Left forelimb (tissue), 1 donor: ENCODE measurements around the gene COLEC12.

Experiments
- DNase-seq: peaks from one replicate; pipeline ENCODE4 v3.0.0-alpha.2; 2018; ENCODE audit warnings: low spot score

The COLEC12 gene

GRCh38 chr18:389658-390357, 110.7 kb downstream of the COLEC12 start:
- no peak for DNase-seq

- no peak for DNase-seq
Observed at GRCh38 chr18:388200-388599, 112.3 kb downstream of the COLEC12 start.

DNA sequence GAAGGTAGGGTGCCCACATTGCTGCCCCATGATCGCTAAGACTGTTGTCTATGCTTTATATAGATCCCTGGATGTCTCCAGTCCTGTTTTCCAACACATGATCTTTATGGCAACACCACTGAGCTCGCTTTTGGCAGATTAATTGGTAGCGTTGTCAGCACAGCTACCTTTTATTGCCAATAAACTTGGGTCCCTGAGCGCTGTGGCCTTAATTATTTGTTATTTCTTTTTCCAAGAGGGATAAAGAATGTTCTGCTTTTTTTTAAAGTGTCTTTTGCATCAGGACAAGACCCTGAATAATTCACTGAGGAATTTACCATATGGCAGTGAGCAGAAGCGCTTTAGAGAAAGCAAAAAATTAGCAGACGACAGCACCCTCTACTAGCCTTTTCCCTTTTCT, 113.5 kb downstream of the COLEC12 start:
- DNase-seq: no peak

- no peak for DNase-seq
Observed at GRCh38 chr18:384897-385296, 115.6 kb downstream of the COLEC12 start.

DNA sequence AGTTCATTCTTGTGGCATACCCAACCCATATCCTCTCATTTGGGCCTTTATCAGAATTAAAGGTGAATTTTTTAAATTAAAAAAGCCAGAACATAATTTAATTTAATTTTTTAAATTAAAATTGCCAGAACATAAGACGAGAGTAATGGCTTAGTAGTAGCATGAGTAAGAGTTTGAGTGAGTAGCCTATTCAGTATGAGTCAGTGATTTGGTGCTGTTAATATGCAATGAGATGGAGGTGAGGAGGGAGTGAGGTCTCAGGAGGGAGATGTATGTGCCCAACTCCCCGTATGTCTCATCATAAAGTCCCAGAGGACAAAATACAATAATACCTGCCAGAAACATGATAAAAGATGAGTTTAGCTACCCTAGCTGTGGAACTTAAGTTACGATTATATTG, 117.4 kb downstream of the COLEC12 start:
- no peak for DNase-seq

- no peak for DNase-seq
Observed at GRCh38 chr18:382423-382984, 118.0 kb downstream of the COLEC12 start.

DNA sequence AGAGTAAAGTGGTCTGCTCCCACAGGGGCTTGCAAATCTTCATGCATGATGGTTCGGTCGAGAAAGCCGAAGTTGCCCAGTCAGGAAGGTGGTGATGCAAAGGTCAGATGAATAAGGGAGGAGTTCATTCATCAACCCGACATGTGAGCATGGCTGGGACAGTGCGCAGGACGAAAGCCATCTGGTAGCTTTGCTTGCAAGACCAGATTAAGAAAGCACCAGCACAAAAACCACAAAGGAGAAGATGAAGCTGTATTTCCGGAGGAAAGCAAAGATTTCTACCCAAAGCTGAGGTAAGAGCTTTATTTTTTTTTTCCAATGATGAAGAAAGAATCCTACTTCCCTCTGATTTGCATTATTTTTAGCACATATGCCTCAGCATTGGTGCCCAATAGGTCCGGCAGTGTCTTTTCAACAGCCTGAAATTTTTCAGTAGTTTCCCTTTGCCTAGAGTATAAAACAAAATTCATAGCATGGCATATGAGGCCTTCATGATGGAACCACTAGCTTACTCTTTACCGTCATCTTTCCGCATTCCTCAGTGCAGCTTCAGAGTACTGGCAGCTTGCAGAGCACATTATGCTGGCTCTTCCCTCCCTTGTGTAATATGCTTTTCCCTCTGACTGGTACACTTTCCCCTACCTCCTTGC, 120.7 kb downstream of the COLEC12 start:
- peak; percentile 37 for DNase-seq

GRCh38 chr18:378079-378478, 122.4 kb downstream of the COLEC12 start:
- peak; percentile 34 for DNase-seq

- no peak for DNase-seq
Observed at GRCh38 chr18:377088-377487, 123.4 kb downstream of the COLEC12 start.

DNA sequence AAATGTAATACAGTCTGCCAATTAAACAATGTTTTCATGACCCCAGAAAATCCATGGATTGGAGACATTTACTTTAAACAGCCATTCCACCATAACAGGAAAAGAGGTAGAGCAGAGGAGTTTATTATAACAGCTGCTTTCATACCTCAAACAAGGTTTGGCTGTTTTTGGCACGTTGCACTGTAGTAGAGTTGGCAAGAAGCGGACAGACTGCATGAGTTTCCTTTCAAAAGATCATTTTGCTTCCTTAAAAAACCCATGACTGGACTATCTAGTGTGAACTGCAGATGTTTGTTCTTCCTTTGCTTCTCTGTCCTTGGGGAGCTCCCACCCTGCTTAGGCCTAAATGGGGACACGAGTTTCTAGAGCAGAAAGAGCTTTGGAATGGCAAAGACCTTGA, 124.2 kb downstream of the COLEC12 start:
- no peak for DNase-seq

DNA sequence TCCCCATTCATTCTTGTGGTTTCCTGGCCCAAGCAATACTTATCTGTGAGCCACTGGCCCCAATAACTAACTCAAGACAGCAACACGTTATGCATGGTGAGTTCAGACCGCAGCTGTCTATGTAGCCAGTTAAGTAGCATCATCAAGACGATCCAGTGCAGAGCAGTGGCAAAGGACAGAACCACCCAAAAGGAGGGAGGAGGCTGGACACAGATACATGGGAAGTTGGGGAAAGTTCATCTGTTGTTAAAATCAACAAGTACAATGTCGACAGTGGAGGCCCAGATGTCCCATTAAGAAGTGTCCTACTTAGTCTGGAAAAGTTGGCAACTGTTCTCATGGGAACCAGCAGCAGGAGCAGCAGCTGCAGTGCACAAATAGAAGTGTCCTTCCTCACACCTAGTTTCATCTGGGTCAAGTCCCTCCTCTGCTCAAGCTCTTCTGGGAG, 125.8 kb downstream of the COLEC12 start:
- no peak for DNase-seq

- DNase-seq: no peak
Observed at GRCh38 chr18:373780-374179, 126.7 kb downstream of the COLEC12 start.

GRCh38 chr18:371609-371982, 128.9 kb downstream of the COLEC12 start:
- DNase-seq: no peak

- no peak for DNase-seq
Observed at GRCh38 chr18:370751-371608, 129.5 kb downstream of the COLEC12 start.

DNA sequence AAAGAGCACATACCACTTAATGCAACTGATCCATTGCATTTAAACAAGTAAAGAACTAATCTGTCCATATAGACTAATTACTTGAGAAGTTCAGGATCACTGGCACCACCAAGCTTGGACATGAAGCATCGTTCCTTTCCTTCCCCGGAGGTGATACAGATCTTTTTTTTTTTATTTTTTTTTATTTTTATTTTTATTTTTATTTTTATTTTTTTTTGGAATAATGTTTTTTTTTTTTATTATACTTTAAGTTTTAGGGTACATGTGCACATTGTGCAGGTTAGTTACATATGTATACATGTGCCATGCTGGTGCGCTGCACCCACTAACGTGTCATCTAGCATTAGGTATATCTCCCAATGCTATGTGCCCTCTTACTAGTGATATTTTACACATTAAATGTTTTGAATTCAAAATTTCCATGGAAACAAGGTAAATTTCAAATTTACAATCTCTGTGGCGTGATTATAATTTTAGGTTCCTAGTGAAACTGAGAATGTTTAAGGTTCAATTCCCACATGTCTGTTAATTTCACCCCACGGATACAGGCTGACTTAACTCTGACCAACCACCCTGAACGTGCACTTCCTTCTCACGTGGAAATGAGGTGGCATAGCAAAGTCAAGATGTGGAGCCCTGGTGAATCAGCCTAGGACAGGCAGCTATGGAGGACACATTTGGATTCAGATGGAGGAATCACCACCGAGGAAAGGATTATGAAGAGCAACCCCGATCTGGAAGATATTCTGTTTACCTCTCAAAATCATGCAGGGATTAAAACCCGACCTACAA, 131.1 kb downstream of the COLEC12 start:
- no peak for DNase-seq

- DNase-seq: peak; percentile 57
Observed at GRCh38 chr18:366466-367061, 133.9 kb downstream of the COLEC12 start.

- no peak for DNase-seq
Observed at GRCh38 chr18:365651-366050, 134.8 kb downstream of the COLEC12 start.

GRCh38 chr18:364256-364826, 136.2 kb downstream of the COLEC12 start:
- DNase-seq: no peak

GRCh38 chr18:363301-364085, 137.0 kb downstream of the COLEC12 start:
- DNase-seq: no peak
